MCF 10A (cell line): ENCODE measurements around the gene ATXN10. TPM values are rescaled to one million over a fixed set of nuclear protein-coding genes. Genes with fewer than 3 reads are reported as not detected.

Experiments used
- BruUV-seq: library from RNA; stranded (reverse); fragments of 400-500 nt; replicated peaks from 2 replicates; lab custom pipeline; 2021; lab: Mats Ljungman, UMichigan
- CTCF ChIA-PET: fragments of 300-600 bp; sonication (Branson Sonifier 250); formaldehyde crosslinking; extraction: SDS; loops from one replicate; lab custom pipeline; 2021; ENCODE audit warnings: antibody characterized with exemption, inconsistent platforms; lab: Yijun Ruan, JAX
- POLR2A ChIA-PET: fragments of 300-600, 350-650 bp; sonication (Branson Sonifier 250); formaldehyde crosslinking; extraction: SDS; loops from one replicate; lab custom pipeline; 2020; ENCODE audit warnings: antibody characterized with exemption, inconsistent platforms; lab: Yijun Ruan, JAX
- DNase-seq: peaks from one replicate; pipeline ENCODE4 v3.0.0-alpha.2; 2018; ENCODE audit not compliant: unreplicated experiment
- H3K27ac Mint-ChIP-seq: one replicate; pipeline ENCODE4 v1.8.0; 2022; ENCODE audit warnings: mild to moderate bottlenecking, low read depth, mixed read lengths; ENCODE audit not compliant: unreplicated experiment
- H3K27me3 Mint-ChIP-seq: one replicate; pipeline ENCODE4 v1.8.0; 2022; ENCODE audit warnings: mixed read lengths; ENCODE audit not compliant: insufficient read depth, unreplicated experiment
- H3K36me3 Mint-ChIP-seq: one replicate; pipeline ENCODE4 v1.8.0; 2022; ENCODE audit warnings: mild to moderate bottlenecking, moderate library complexity, mixed read lengths; ENCODE audit not compliant: insufficient read depth, unreplicated experiment
- H3K4me1 Mint-ChIP-seq: one replicate; pipeline ENCODE4 v1.8.0; 2022; ENCODE audit warnings: mixed read lengths; ENCODE audit not compliant: insufficient read depth, unreplicated experiment
- H3K4me3 Mint-ChIP-seq: one replicate; pipeline ENCODE4 v1.8.0; 2022; ENCODE audit warnings: mild to moderate bottlenecking, moderate library complexity, mixed read lengths; ENCODE audit not compliant: unreplicated experiment
- H3K9me3 Mint-ChIP-seq: one replicate; pipeline ENCODE4 v1.8.0; 2022; ENCODE audit warnings: mixed read lengths; ENCODE audit not compliant: unreplicated experiment
- intact Hi-C: fragments of 100-400 bp; cut with micrococcal nuclease; formaldehyde crosslinking; loops from 2 replicates; pipeline ENCODE4 v1.14.1; 2022
- total RNA-seq: library from RNA; stranded (reverse); gene quantifications from 2 replicates; pipeline ENCODE4 v1.2.3, GENCODE V29; 2022
- TF ChIP-seq, protein P1 (sequence below): fragments of 200-600 bp; IDR thresholded peaks from one replicate; pipeline ENCODE4 v1.8.0; 2022; ENCODE audit warnings: antibody characterized with exemption, mild to moderate bottlenecking; ENCODE audit not compliant: unreplicated experiment

ATXN10 gene
- total RNA-seq, 1 experiment from 2014 or later: 193 TPM

DNA sequence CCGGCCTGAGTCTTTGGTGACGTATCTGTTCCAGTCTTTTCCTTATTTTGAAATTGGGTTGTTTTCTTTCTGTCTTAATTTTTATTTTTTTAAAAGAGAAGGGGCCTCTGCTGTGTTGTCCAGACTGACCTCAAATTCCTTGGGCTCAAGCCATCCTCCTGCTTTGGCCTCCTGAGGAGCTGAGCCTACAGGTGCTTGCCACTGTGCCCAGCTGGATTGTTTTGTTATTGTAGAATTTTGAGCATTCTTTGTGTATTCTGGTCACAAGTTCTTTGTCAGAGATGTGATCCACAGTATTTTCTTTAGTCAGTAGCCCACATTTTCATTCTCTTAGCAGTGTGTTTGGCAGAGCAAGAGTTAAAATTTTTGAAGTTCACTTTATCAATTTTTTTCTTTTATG lies 100.1 kb downstream of the ATXN10 start:
- Mint-ChIP-seq H3K4me3 (no peak overlapping the region), H3K36me3 (peaks cover 21% of the 10 kb centered on the region), H3K9me3 (no peaks in the 10 kb centered on the region), H3K27ac (no peak overlapping the region), H3K27me3 (no peaks in the 10 kb centered on the region), H3K4me1 (peaks cover 6% of the 10 kb centered on the region)
- TF ChIP-seq, protein P1, sequence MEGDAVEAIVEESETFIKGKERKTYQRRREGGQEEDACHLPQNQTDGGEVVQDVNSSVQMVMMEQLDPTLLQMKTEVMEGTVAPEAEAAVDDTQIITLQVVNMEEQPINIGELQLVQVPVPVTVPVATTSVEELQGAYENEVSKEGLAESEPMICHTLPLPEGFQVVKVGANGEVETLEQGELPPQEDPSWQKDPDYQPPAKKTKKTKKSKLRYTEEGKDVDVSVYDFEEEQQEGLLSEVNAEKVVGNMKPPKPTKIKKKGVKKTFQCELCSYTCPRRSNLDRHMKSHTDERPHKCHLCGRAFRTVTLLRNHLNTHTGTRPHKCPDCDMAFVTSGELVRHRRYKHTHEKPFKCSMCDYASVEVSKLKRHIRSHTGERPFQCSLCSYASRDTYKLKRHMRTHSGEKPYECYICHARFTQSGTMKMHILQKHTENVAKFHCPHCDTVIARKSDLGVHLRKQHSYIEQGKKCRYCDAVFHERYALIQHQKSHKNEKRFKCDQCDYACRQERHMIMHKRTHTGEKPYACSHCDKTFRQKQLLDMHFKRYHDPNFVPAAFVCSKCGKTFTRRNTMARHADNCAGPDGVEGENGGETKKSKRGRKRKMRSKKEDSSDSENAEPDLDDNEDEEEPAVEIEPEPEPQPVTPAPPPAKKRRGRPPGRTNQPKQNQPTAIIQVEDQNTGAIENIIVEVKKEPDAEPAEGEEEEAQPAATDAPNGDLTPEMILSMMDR: no peak
- ChIA-PET POLR2A (interaction anchor here (0.7 kb wide), 1 partner anchor 27 kb away, joined by 3 read pairs; no protein-coding TSS in a partner anchor), CTCF (interaction anchor here (0.6 kb wide), 1 partner anchor 88 kb away, joined by 3 read pairs; no protein-coding TSS in a partner anchor)
- no TSS peak for BruUV-seq
- no peak for DNase-seq
- intact Hi-C loops: no loop called here

DNA sequence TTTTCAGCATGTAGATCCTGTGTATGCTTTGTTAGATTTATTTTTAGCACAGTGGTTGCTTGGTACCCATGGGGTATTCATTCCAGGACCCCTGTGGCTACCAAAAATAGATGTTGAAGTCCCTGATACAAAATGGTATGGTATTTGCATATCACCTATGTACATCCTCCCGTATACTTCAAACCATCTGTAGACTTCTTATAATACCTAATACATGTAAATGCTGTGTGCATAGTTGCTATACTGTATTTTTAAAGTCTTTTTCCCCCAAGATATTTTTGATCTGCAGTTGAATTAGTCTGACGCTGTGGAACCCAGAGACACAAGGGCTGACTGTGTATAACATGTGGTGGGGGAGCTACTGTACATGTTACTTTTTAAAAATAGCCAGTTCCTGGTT lies 101.1 kb downstream of the ATXN10 start:
- BruUV-seq: no TSS peak
- TF ChIP-seq, protein P1: no peak
- Mint-ChIP-seq H3K4me1 (peaks cover 16% of the 10 kb centered on the region), H3K4me3 (no peak overlapping the region), H3K36me3 (peaks cover 18% of the 10 kb centered on the region), H3K27ac (no peak overlapping the region), H3K9me3 (no peaks in the 10 kb centered on the region), H3K27me3 (no peaks in the 10 kb centered on the region)
- DNase-seq: no peak
- POLR2A ChIA-PET: interaction anchor here (0.6 kb wide), 1 partner anchor 42 kb away, joined by 4 read pairs; no protein-coding TSS in a partner anchor
- intact Hi-C loops: no loop called here
- CTCF ChIA-PET: no interaction called here

DNA sequence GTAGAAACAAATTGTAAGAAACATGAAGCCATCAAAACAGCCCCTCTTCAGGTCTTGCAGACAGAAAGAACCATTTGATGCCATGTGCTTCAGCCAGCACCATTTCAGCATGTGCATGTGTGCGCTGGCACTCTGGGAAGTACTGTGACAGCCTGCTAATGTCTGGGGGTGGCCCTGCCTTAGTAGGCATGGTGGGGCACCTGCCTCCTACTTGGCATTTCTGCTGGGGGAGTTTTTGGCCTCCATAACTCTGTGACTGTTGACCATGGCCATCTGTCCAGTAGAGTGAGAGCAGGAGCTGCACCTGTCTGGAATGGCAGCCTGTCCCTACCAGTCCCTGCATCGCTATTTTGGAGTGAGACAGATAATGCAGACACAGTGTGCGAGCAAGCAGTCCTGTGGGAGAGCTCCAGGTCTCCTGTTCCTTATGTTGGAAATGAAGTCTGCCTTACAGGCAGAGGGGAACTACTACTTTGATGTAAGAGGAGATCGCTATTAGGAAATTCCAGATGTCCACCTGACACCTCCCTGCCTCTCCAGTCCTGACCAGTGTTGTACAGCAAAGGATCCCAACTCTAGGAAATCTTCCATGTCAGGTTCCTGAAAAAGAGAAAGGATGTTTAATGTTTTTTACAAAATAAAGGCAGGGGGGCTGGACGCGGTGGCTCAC lies 102.5 kb downstream of the ATXN10 start:
- ChIA-PET POLR2A (no interaction called here), CTCF (interaction anchor here (0.7 kb wide), 1 partner anchor 197 kb away, joined by 4 read pairs; no protein-coding TSS in a partner anchor)
- BruUV-seq: no TSS peak
- H3K4me3 Mint-ChIP-seq: no peak overlapping the region
- TF ChIP-seq, protein P1: no peak
- no peaks in the 10 kb centered on the region for H3K27me3 Mint-ChIP-seq
- DNase-seq: peak; percentile 11
- H3K36me3 Mint-ChIP-seq: peaks cover 21% of the 10 kb centered on the region
- intact Hi-C loops: no loop called here
- no peak overlapping the region for H3K27ac Mint-ChIP-seq
- H3K9me3 Mint-ChIP-seq: no peaks in the 10 kb centered on the region
- peaks cover 25% of the 10 kb centered on the region for H3K4me1 Mint-ChIP-seq

DNA sequence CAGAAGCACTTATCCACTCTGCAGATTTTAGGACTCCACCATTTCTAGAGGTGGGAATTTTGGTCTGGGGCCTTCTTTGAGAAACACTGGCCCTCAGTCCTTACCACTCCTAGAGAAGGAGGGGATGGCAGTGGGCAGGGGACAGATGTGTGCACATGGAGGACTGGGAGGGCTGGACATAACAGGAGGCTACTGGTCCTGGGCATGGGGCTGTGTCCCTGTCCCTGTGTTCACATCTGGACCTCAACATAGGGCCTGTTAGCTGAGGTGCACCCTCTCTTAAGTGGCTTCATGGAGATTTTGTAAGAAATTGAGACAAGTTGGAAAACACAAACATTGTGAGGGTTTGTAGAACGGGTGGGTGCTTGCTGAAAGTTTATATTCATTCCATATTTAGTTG lies 103.4 kb downstream of the ATXN10 start:
- no peaks in the 10 kb centered on the region for H3K9me3 Mint-ChIP-seq
- H3K4me3 Mint-ChIP-seq: no peak overlapping the region
- TF ChIP-seq, protein P1: no peak
- ChIA-PET CTCF (interaction anchor here (0.5 kb wide), 1 partner anchor 33 kb away, joined by 3 read pairs; no protein-coding TSS in a partner anchor), POLR2A (interaction anchor here (1.0 kb wide), 1 partner anchor 10 kb away, joined by 3 read pairs; no protein-coding TSS in a partner anchor)
- peaks cover 25% of the 10 kb centered on the region for H3K4me1 Mint-ChIP-seq
- H3K27me3 Mint-ChIP-seq: no peaks in the 10 kb centered on the region
- H3K36me3 Mint-ChIP-seq: peaks cover 21% of the 10 kb centered on the region
- no TSS peak for BruUV-seq
- no peak for DNase-seq
- intact Hi-C loops: no loop called here
- H3K27ac Mint-ChIP-seq: peak overlapping the region; percentile 46
